GM23338 (cell line): ENCODE data around the gene GPR183. TPM values are rescaled to one million over a fixed set of nuclear protein-coding genes. Genes with fewer than 3 reads are reported as not detected.

ENCODE experiments used
- ATAC-seq: fragments of 200-7000 bp; cut with Tn5 transposase; 3 replicates; pipeline ENCODE4 v1.9.1; 2020
- DNase-seq: peaks from one replicate; pipeline ENCODE4 v3.0.0-alpha.2; 2015; ENCODE audit warnings: low spot score
- H2AFZ ChIP-seq: fragments of 200-600 bp; sonication (generic); 2 replicates; pipeline ENCODE4 v1.8.0; 2016; ENCODE audit warnings: antibody characterized with exemption, mild to moderate bottlenecking, moderate library complexity
- H3F3A ChIP-seq: fragments of 200-600 bp; sonication (generic); replicated peaks from 2 replicates; pipeline ENCODE4 v1.8.0; 2017; ENCODE audit warnings: antibody characterized with exemption, mixed run types, low read depth
- H3K27ac ChIP-seq: fragments of 200-600 bp; sonication (generic); 2 replicates; pipeline ENCODE4 v1.6.1; 2016; ENCODE audit warnings: low read depth
- H3K27me3 ChIP-seq: fragments of 200-600 bp; sonication (generic); 2 replicates; pipeline ENCODE4 v1.8.0; 2016; ENCODE audit warnings: mild to moderate bottlenecking, mixed run types, moderate library complexity; ENCODE audit not compliant: insufficient read depth
- H3K36me3 ChIP-seq: fragments of 200-600 bp; sonication (generic); 2 replicates; pipeline ENCODE4 v1.8.0; 2016; ENCODE audit warnings: mild to moderate bottlenecking; ENCODE audit not compliant: insufficient read depth
- H3K4me1 ChIP-seq: fragments of 200-600 bp; sonication (generic); 2 replicates; pipeline ENCODE4 v1.8.0; 2016; ENCODE audit warnings: mild to moderate bottlenecking, moderate library complexity; ENCODE audit not compliant: insufficient read depth
- H3K4me2 ChIP-seq: fragments of 200-600 bp; sonication (generic); 2 replicates; pipeline ENCODE4 v1.7.1; 2017; ENCODE audit warnings: mixed run types
- H3K4me3 ChIP-seq: fragments of 200-600 bp; sonication (generic); 2 replicates; pipeline ENCODE4 v1.6.1; 2016; ENCODE audit warnings: mixed run types
- H3K79me2 ChIP-seq: fragments of 200-600 bp; sonication (generic); replicated peaks from 2 replicates; pipeline ENCODE4 v1.8.0; 2017; ENCODE audit warnings: mild to moderate bottlenecking; ENCODE audit not compliant: insufficient read depth
- H3K9me2 ChIP-seq: fragments of 200-600 bp; sonication (generic); 2 replicates; pipeline ENCODE4 v1.8.0; 2017; ENCODE audit not compliant: insufficient read depth
- H4K20me1 ChIP-seq: fragments of 200-600 bp; sonication (generic); replicated peaks from 2 replicates; pipeline ENCODE4 v1.8.0; 2017; ENCODE audit warnings: mild to moderate bottlenecking; ENCODE audit not compliant: insufficient read depth
- H3K27ac Mint-ChIP-seq: 2 replicates; pipeline ENCODE4 v1.8.0; 2020; ENCODE audit warnings: inconsistent platforms, mild to moderate bottlenecking, moderate library complexity, mixed read lengths
- H3K27me3 Mint-ChIP-seq: 3 replicates; pipeline ENCODE4 v1.8.0; 2022; ENCODE audit warnings: low read depth, mild to moderate bottlenecking, moderate library complexity, mixed read lengths, inconsistent platforms; ENCODE audit not compliant: insufficient read depth, poor library complexity
- H3K36me3 Mint-ChIP-seq: 3 replicates; pipeline ENCODE4 v1.8.0; 2021; ENCODE audit warnings: low read depth, mild to moderate bottlenecking, inconsistent platforms, moderate library complexity, mixed read lengths
- H3K4me1 Mint-ChIP-seq: 3 replicates; pipeline ENCODE4 v1.8.0; 2020; ENCODE audit warnings: mild to moderate bottlenecking, inconsistent platforms, mixed read lengths
- H3K4me3 Mint-ChIP-seq: 3 replicates; pipeline ENCODE4 v1.8.0; 2021; ENCODE audit warnings: moderate library complexity, mild to moderate bottlenecking, inconsistent platforms, mixed read lengths
- H3K9me3 Mint-ChIP-seq: 3 replicates; pipeline ENCODE4 v1.8.0; 2020; ENCODE audit warnings: moderate library complexity, mild to moderate bottlenecking, inconsistent platforms, mixed read lengths
- CREB1 ChIP-seq: fragments of 250-450 bp; sonication (Bioruptor Pico); IDR thresholded peaks from 2 replicates; pipeline ENCODE4 v1.5.0; 2020; ENCODE audit warnings: low read depth, mild to moderate bottlenecking, moderate library complexity
- CTCF ChIP-seq, 2 experiments: fragments of 200-600 bp in 1 of 2; sonication (generic) in 1 of 2; conservative IDR thresholded peaks; 2 replicates each; pipeline versions ENCODE4 v1.5.1 to v1.6.1; 2016 to 2017; ENCODE audit warnings: antibody characterized with exemption in 2 of 2, low read depth in 2 of 2, mild to moderate bottlenecking in 2 of 2, moderate library complexity in 1 of 2
- ETS1 ChIP-seq: IDR thresholded peaks from 2 replicates; pipeline ENCODE4 v1.6.1; 2016; ENCODE audit warnings: antibody characterized with exemption
- EZH2 ChIP-seq: fragments of 200-600 bp; sonication (generic); IDR thresholded peaks from one replicate; pipeline ENCODE4 v1.8.0; 2017; ENCODE audit warnings: antibody characterized with exemption, mild to moderate bottlenecking, low read depth; ENCODE audit not compliant: unreplicated experiment
- EZH2phosphoT487 ChIP-seq: fragments of 200-600 bp; sonication (generic); IDR thresholded peaks from one replicate; pipeline ENCODE4 v1.8.1; 2018; ENCODE audit warnings: antibody characterized with exemption; ENCODE audit not compliant: unreplicated experiment
- JUNB ChIP-seq: IDR thresholded peaks from one replicate; pipeline ENCODE4 v1.6.1; 2016; ENCODE audit warnings: antibody characterized with exemption; ENCODE audit not compliant: unreplicated experiment
- POLR2AphosphoS5 ChIP-seq: IDR thresholded peaks from 2 replicates; pipeline ENCODE4 v1.6.1; 2016; ENCODE audit warnings: antibody characterized with exemption, low read depth
- REST ChIP-seq: IDR thresholded peaks from one replicate; pipeline ENCODE4 v1.6.1; 2018; ENCODE audit warnings: antibody characterized with exemption; ENCODE audit not compliant: unreplicated experiment
- STAT1 ChIP-seq: IDR thresholded peaks from one replicate; pipeline ENCODE4 v1.6.1; 2016; ENCODE audit warnings: antibody characterized with exemption; ENCODE audit not compliant: unreplicated experiment
- ZNF114 ChIP-seq: fragments of 250-450 bp; sonication (Bioruptor Pico); IDR thresholded peaks from 2 replicates; pipeline ENCODE4 v1.5.0; 2020; ENCODE audit warnings: mild to moderate bottlenecking, moderate library complexity
- ZNF331 ChIP-seq: fragments of 250-450 bp; sonication (Bioruptor Pico); IDR thresholded peaks from 2 replicates; pipeline ENCODE4 v1.5.0; 2020; ENCODE audit warnings: low read depth, mild to moderate bottlenecking, moderate library complexity
- polyA plus RNA-seq: library from polyadenylated mRNA; unstranded; fragments of >200 nt; fragmentation: Nextera tagmentation; extraction: Ambion mirVana; gene quantifications from 2 replicates; pipeline ENCODE4 v1.2.1, GENCODE V29; 2016
- total RNA-seq: library from RNA; depleted of rRNA; stranded (reverse); fragments of >200 nt; shearing (Covaris generic); gene quantifications from 2 replicates; pipeline ENCODE4 v1.2.3, GENCODE V29; 2014

The GPR183 gene
- total and polyA plus RNA-seq, 2 experiments from 2014 or later: 0.78 TPM; not detected in 1

GRCh38 chr13:99265162-99265800 lies 41.9 kb downstream of the GPR183 start (continued):
- TF ChIP-seq REST: no peak
- TF ChIP-seq ZNF114 (CRISPR knock-in tag): no peak
- no peak for TF ChIP-seq ZNF331
- TF ChIP-seq JUNB: no peak
- TF ChIP-seq STAT1: no peak
- no peak for TF ChIP-seq ETS1

GRCh38 chr13:99264051-99264450 lies 43.1 kb downstream of the GPR183 start:
- Histone ChIP-seq H3K4me2 (no peak overlapping the region), H3K79me2 (0 out of 2 replicates have a peak, but pooled peaks cover under 1% of the 10 kb centered on the region), H3K9me2 (no peaks in the 10 kb centered on the region), H4K20me1 (no peaks in the 10 kb centered on the region), H3K4me3 (no peak overlapping the region), H3K4me1 (no peaks in the 10 kb centered on the region), H3F3A (peaks cover 7% of the 10 kb centered on the region; the same call in 1 of the 2 replicates), H3K27ac (peak overlapping the region; percentile 56; the same call in 1 of the 2 replicates), H3K27me3 (no peaks in the 10 kb centered on the region), H2AFZ (no peak overlapping the region), H3K36me3 (no peaks in the 10 kb centered on the region)
- Mint-ChIP-seq H3K9me3 (no peaks in the 10 kb centered on the region), H3K36me3 (no peaks in the 10 kb centered on the region), H3K27me3 (no peaks in the 10 kb centered on the region), H3K4me1 (peaks cover 17% of the 10 kb centered on the region), H3K4me3 (no peak overlapping the region), H3K27ac (no peak overlapping the region)
- no peak for ATAC-seq
- no peak for DNase-seq
- TF ChIP-seq ZNF331: no peak
- no peak for TF ChIP-seq REST
- no peak for TF ChIP-seq POLR2AphosphoS5
- TF ChIP-seq CREB1 (CRISPR knock-in tag): no peak
- no peak for TF ChIP-seq CTCF (conservative IDR thresholded peaks at IDR 0.05; ENCODE audit: low read depth in 2 of 2)
- no peak for TF ChIP-seq EZH2phosphoT487
- TF ChIP-seq ZNF114 (CRISPR knock-in tag): no peak
- TF ChIP-seq EZH2: no peak
- no peak for TF ChIP-seq ETS1
